H1 (cell line): ENCODE measurements around the gene ZNF608. TPM values are rescaled to one million over a fixed set of nuclear protein-coding genes. Genes with fewer than 3 reads are reported as not detected.

Experiments
- CTCF ChIA-PET: fragments of 300-600 bp; sonication (Branson Sonifier 250); formaldehyde crosslinking; loops from one replicate; lab custom pipeline; 2021; ENCODE audit not compliant: partially characterized antibody; lab: Charles Lee
- POLR2A ChIA-PET: fragments of 300-600 bp; sonication (Branson Sonifier 250); formaldehyde crosslinking; loops from one replicate; lab custom pipeline; 2021; ENCODE audit warnings: inconsistent platforms; ENCODE audit not compliant: partially characterized antibody; lab: Charles Lee
- DNase-seq, 2 experiments: peaks; one replicate each; pipeline versions ENCODE4 v3.0.0 to v3.0.0-alpha.2; 2010 to 2022; ENCODE audit warnings: low spot score in 2 of 2, low read depth in 1 of 2, mixed read lengths in 1 of 2
- FAIRE-seq: peaks from 2 replicates; lab custom pipeline; 2011; peaks lifted over from hg19 to GRCh38; lab: Jason Lieb, UNC
- H2AFZ ChIP-seq: 2 replicates; pipeline ENCODE4 v1.8.1; 2012; ENCODE audit warnings: low read length, inconsistent platforms
- H2AK5ac ChIP-seq: 2 replicates; pipeline ENCODE4 v1.6.1; 2013; ENCODE audit warnings: low read depth, low read length
- H2BK120ac ChIP-seq: replicated peaks from 2 replicates; pipeline ENCODE3; 2013; ENCODE audit warnings: low read depth, low read length, inconsistent platforms
- H2BK12ac ChIP-seq: 2 replicates; pipeline ENCODE4 v1.6.1; 2013; ENCODE audit warnings: low read depth, low read length
- H2BK15ac ChIP-seq: 2 replicates; pipeline ENCODE4 v1.6.1; 2013; ENCODE audit warnings: low read length
- H2BK20ac ChIP-seq: 2 replicates; pipeline ENCODE4 v1.6.1; 2013; ENCODE audit warnings: low read length
- H2BK5ac ChIP-seq: 2 replicates; pipeline ENCODE4 v1.6.1; 2013; ENCODE audit warnings: low read depth, low read length
- H3K14ac ChIP-seq: 2 replicates; pipeline ENCODE4 v1.6.1; 2013; ENCODE audit warnings: inconsistent platforms; ENCODE audit not compliant: insufficient read length
- H3K18ac ChIP-seq: 2 replicates; pipeline ENCODE4 v1.6.1; 2013; ENCODE audit warnings: low read length; ENCODE audit errors: extremely low read depth
- H3K23ac ChIP-seq: 2 replicates; pipeline ENCODE4 v1.6.1; 2013; ENCODE audit warnings: inconsistent platforms; ENCODE audit not compliant: insufficient read length
- H3K23me2 ChIP-seq: 2 replicates; pipeline ENCODE4 v1.6.1; 2013; ENCODE audit warnings: low read depth, low read length
- H3K27ac ChIP-seq: 2 replicates; pipeline ENCODE4 v1.6.1; 2011; ENCODE audit warnings: low read depth, low read length, inconsistent platforms
- H3K27me3 ChIP-seq, 4 experiments: replicated peaks in 1 of 4; 1 replicate in 1 of 4; 2 replicates in 3 of 4; pipeline versions ENCODE4 v1.6.1 to v1.8.1; 2011 to 2013; ENCODE audit warnings: low read length in 3 of 4, mild to moderate bottlenecking in 3 of 4, inconsistent platforms in 2 of 4, mixed read lengths in 2 of 4, moderate library complexity in 1 of 4; ENCODE audit not compliant: control insufficient read depth in 3 of 4, insufficient read depth in 3 of 4; ENCODE audit errors: extremely low read depth in 1 of 4
- H3K36me3 ChIP-seq, 4 experiments: 2 replicates each; pipeline versions ENCODE4 v1.6.1 to v1.8.1; 2011 to 2013; ENCODE audit warnings: mild to moderate bottlenecking in 4 of 4, low read length in 3 of 4, moderate library complexity in 2 of 4, control low read depth in 1 of 4, inconsistent platforms in 1 of 4; ENCODE audit not compliant: insufficient read depth in 4 of 4, control insufficient read depth in 2 of 4
- H3K4ac ChIP-seq: replicated peaks from 2 replicates; pipeline ENCODE3; 2013; ENCODE audit warnings: low read length, low read depth, mixed read lengths, inconsistent platforms; ENCODE audit not compliant: insufficient read length
- H3K4me1 ChIP-seq, 4 experiments: replicated peaks in 1 of 4; 1 replicate in 1 of 4; 2 replicates in 3 of 4; pipeline versions ENCODE4 v1.6.1 to v1.8.1; 2011 to 2013; ENCODE audit warnings: low read length in 3 of 4, inconsistent platforms in 2 of 4, mixed read lengths in 1 of 4; ENCODE audit not compliant: insufficient read depth in 4 of 4, control insufficient read depth in 3 of 4
- H3K4me2 ChIP-seq, 2 experiments: 2 replicates each; pipeline versions ENCODE4 v1.6.1 to v1.8.1; 2011 to 2013; ENCODE audit warnings: low read depth in 2 of 2, low read length in 2 of 2, control low read depth in 1 of 2, inconsistent platforms in 1 of 2, mild to moderate bottlenecking in 1 of 2; ENCODE audit not compliant: insufficient read depth in 1 of 2
- H3K4me3 ChIP-seq, 4 experiments: fragments of 200-600, 300-600 bp in 1 of 4; sonication (generic), shearing (Covaris generic), sonication (Bioruptor Twin) in 1 of 4; 2 replicates each; pipeline versions ENCODE4 v1.5.1 to v1.8.1; 2011 to 2016; ENCODE audit warnings: low read length in 4 of 4, low read depth in 3 of 4, control low read depth in 2 of 4, inconsistent platforms in 2 of 4, mild to moderate bottlenecking in 2 of 4, mixed read lengths in 1 of 4, moderate library complexity in 1 of 4; ENCODE audit not compliant: insufficient read depth in 2 of 4; ENCODE audit errors: extremely low read depth in 1 of 4
- H3K56ac ChIP-seq: replicated peaks from 2 replicates; pipeline ENCODE3; 2013; ENCODE audit warnings: low read depth, mild to moderate bottlenecking, mixed read lengths, low read length, inconsistent platforms; ENCODE audit not compliant: insufficient read length
- H3K79me1 ChIP-seq: 2 replicates; pipeline ENCODE4 v1.6.1; 2013; ENCODE audit warnings: low read depth, low read length, control low read depth
- H3K79me2 ChIP-seq, 2 experiments: 2 replicates each; pipeline versions ENCODE4 v1.6.1 to v1.8.1; 2012 to 2013; ENCODE audit warnings: low read length in 2 of 2, mild to moderate bottlenecking in 2 of 2, inconsistent platforms in 1 of 2; ENCODE audit not compliant: insufficient read depth in 2 of 2, control insufficient read depth in 1 of 2
- H3K9ac ChIP-seq, 4 experiments: replicated peaks in 1 of 4; 1 replicate in 1 of 4; 2 replicates in 3 of 4; pipeline versions ENCODE4 v1.6.1 to v1.8.1; 2011 to 2013; ENCODE audit warnings: low read depth in 3 of 4, low read length in 3 of 4, control low read depth in 2 of 4, mild to moderate bottlenecking in 2 of 4, moderate library complexity in 2 of 4, inconsistent platforms in 1 of 4; ENCODE audit errors: extremely low read depth in 1 of 4
- H3K9me3 ChIP-seq, 2 experiments: 2 replicates each; pipeline versions ENCODE4 v1.6.1 to v1.8.1; 2012 to 2013; ENCODE audit warnings: mild to moderate bottlenecking in 2 of 2, moderate library complexity in 2 of 2, control low read depth in 1 of 2, inconsistent platforms in 1 of 2, low read depth in 1 of 2, low read length in 1 of 2, mixed read lengths in 1 of 2; ENCODE audit not compliant: insufficient read depth in 2 of 2
- H4K20me1 ChIP-seq, 2 experiments: replicated peaks in 1 of 2; 2 replicates each; pipeline versions ENCODE3 to v1.8.1; 2011 to 2013; ENCODE audit warnings: inconsistent platforms in 2 of 2, low read length in 2 of 2, mild to moderate bottlenecking in 1 of 2; ENCODE audit not compliant: insufficient read depth in 2 of 2, control insufficient read depth in 1 of 2
- H4K5ac ChIP-seq: 2 replicates; pipeline ENCODE4 v1.6.1; 2013; ENCODE audit warnings: low read length, low read depth, mixed read lengths, inconsistent platforms; ENCODE audit not compliant: insufficient read length
- H4K8ac ChIP-seq: 2 replicates; pipeline ENCODE4 v1.8.0; 2013; ENCODE audit warnings: mild to moderate bottlenecking, moderate library complexity, low read length, inconsistent platforms; ENCODE audit not compliant: insufficient read depth; ENCODE audit errors: extremely low read depth
- H4K91ac ChIP-seq: replicated peaks from 2 replicates; pipeline ENCODE3; 2013; ENCODE audit warnings: low read length, mixed read lengths, inconsistent platforms; ENCODE audit not compliant: insufficient read length
- WGBS, 2 experiments: shearing (Covaris generic) in 1 of 2; methylation state at CpG; one replicate each; pipeline versions ENCODE4 v1.1.6 to v1.1.7; 2013 to 2015; ENCODE audit warnings: low lambda C conversion rate in 2 of 2, mixed read lengths in 2 of 2, inconsistent platforms in 1 of 2, low coverage in 1 of 2, missing lambda C conversion rate in 1 of 2; ENCODE audit not compliant: insufficient replicate concordance in 2 of 2, insufficient coverage in 1 of 2, insufficient read length in 1 of 2; ENCODE audit errors: extremely low coverage in 1 of 2, missing lambda C conversion rate in 1 of 2; 5-methylcytosine and 5-hydroxymethylcytosine counted together
- polyA plus RNA-seq, 7 experiments: library from polyadenylated mRNA; depleted of rRNA in 3 of 7; stranded (reverse) in 5 of 7; unstranded in 2 of 7; fragments of >200 nt in 5 of 7; fragments of 200-250 nt in 2 of 7; gene quantifications; 1 replicate in 5 of 7; 2 replicates in 1 of 7; 4 replicates in 1 of 7; pipeline versions ENCODE4 v1.2.1 to v1.2.3, GENCODE V29; 2011 to 2013; ENCODE audit warnings: missing spikeins in 2 of 7, mixed read lengths in 2 of 7
- total RNA-seq: library from RNA; stranded (reverse); fragmentation: NEBNext Ultra II Directional; extraction: Animal tissue kit (Norgen Biotek cat#: 25700); gene quantifications from 2 replicates; pipeline ENCODE4 v1.2.1, GENCODE V29; 2021

ZNF608 gene
- total and polyA plus RNA-seq, 2 of the 8 experiments (the other 6 are each of a cell fraction or from before 2014, with no cell fraction given) = 17.2 to 40.8 TPM

- no peaks in the 10 kb centered on the region for H3K23me2 ChIP-seq
- no peak overlapping the region for H3K18ac ChIP-seq
- H3K23ac ChIP-seq = no peak overlapping the region
- no peaks in the 10 kb centered on the region for H3K9me3 ChIP-seq
- no peak overlapping the region for H4K91ac ChIP-seq
- CTCF ChIA-PET = interaction anchor here (1.1 to 1.7 kb wide), 2 partner anchors 53 to 104 kb away, joined by 3 to 5 read pairs; no protein-coding TSS in a partner anchor
- POLR2A ChIA-PET = interaction anchor here (0.6 to 1.7 kb wide), 4 partner anchors 11 to 393 kb away, joined by 3 to 5 read pairs (median 4); no protein-coding TSS in a partner anchor
- FAIRE-seq = no peak
- no peaks in the 10 kb centered on the region for H3K27me3 ChIP-seq
- peaks cover 4% of the 10 kb centered on the region; the same call in 1 of the 2 replicates for H3K79me1 ChIP-seq
- peak overlapping the region in 1 of 2 experiments; percentile 42; a peak in 2 of 4 replicates for H3K4me2 ChIP-seq
- H4K5ac ChIP-seq = no peak overlapping the region
- H3K4me3 ChIP-seq = no peak overlapping the region
- peaks cover 0 to 4% of the 10 kb centered on the region in 2 experiments for H4K20me1 ChIP-seq
- no peak overlapping the region for H3K56ac ChIP-seq
- peaks cover 7 to 30% (median 21%) of the 10 kb centered on the region in 4 experiments for H3K4me1 ChIP-seq
- H3K4ac ChIP-seq = peak overlapping the region; percentile 49
- no peak overlapping the region for H3K27ac ChIP-seq
- no peak overlapping the region for H3K9ac ChIP-seq
- no peaks in the 10 kb centered on the region for H3K36me3 ChIP-seq
- peaks cover 9 to 96% of the 10 kb centered on the region in 2 experiments for H3K79me2 ChIP-seq
- no peak overlapping the region for H4K8ac ChIP-seq
- H2BK120ac ChIP-seq = no peak overlapping the region
- no peak for DNase-seq
- 29% methylated on average over 1 of the region's 1 CpG; no CpG with 5 or more reads in 1 of the 2 experiments for WGBS, 2 experiments
- no peak overlapping the region for H2BK20ac ChIP-seq
- no peak overlapping the region for H3K14ac ChIP-seq
- H2AK5ac ChIP-seq = no peak overlapping the region
- H2BK5ac ChIP-seq = peak overlapping the region; percentile 11; the same call in 1 of the 2 replicates
- no peak overlapping the region for H2BK12ac ChIP-seq
- no peak overlapping the region for H2BK15ac ChIP-seq
- H2AFZ ChIP-seq = no peak overlapping the region
These were observed 13.1 kb downstream of the ZNF608 start for GRCh38 chr5:124733329-124733650.
